GM19372 (cell line): Measurements from ENCODE around the gene ATP5PF.
"Not testable (repeated sequence)": the region's sequence is repeated elsewhere in the genome, so short reads cannot be mapped to it uniquely, and the experiment has no call there.

Experiments used
- ATAC-seq: cut with Tn5 transposase; IDR thresholded peaks from one replicate; pipeline ENCODE4 v1.9.1; 2021; ENCODE audit warnings: mild to moderate bottlenecking, low read depth, moderate library complexity; ENCODE audit not compliant: unreplicated experiment

Gene ATP5PF

GRCh38 chr21:25732091-25732760 lies 2.5 kb downstream of the ATP5PF start:
- ATAC-seq: no peak

DNA sequence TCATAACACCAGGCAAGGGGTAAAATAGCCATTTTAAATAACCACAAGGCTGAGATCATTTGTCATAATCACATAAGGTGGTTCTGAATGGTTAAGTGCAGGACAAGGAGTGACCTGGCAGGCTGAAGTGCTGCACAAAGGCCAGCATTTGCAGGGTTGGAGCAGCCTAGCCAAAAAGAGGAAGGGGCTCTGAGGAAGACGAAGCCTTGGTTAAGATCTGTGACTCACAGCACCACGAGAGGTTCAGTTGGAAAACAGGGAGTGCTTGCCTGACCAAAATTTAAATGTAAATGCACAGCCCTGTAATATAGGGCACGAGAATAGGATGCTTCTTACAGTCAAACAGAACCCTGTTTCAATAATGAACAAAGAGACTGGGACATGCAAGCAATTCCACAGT lies 12.1 kb downstream of the ATP5PF start:
- no peak for ATAC-seq

DNA sequence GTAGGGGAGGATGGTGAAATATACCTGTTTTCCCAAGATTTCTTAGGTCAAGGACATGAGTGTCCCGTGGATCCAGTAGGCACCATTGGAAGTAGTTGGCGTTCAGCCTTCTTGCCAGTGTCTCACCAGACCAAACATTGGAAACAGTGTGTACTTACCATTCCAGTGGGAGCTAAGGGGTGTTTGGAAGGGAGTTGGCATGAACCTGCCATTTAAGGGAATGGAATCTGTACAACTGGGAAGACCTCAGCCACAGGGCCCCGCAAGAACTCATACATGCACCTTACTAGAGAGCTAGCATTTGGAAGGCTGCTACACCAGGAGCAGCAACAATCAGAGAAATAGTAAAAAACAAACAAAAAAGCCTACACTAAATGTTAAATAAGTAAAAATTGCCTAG lies 12.7 kb downstream of the ATP5PF start:
- ATAC-seq: no peak

DNA sequence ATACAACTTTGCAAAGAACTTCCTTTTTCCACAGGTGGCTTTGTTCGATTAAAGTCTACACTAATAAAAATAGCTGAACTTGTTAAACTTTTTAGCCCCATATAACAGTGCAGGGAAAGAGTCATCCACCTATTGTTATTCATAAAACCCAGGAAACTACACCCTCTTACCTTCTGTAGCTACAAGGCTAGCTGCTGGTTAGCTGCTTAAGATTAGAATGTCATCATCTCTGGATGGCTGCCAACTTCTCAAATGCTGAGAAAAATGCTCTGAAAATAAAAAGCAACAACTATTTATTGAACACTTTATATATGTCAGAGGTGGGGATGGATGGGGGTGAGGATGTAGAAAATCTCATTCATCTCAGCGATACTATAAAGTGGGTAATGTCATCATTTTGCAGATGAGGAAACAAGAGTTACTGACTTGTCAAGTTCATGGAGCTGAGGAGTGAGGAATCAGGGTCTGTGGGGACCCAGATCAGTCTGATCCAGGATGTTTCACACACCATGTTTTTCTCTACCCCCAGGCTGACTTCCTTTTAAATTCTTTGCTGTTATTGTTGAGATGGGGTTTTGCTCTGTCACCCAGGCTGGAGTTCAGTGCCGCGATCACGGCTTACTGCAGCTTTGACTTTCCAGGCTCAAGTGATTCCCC lies 17.1 kb downstream of the ATP5PF start:
- no peak for ATAC-seq

GRCh38 chr21:25714066-25714465 lies 20.6 kb downstream of the ATP5PF start:
- ATAC-seq: not testable (repeated sequence)

GRCh38 chr21:25710550-25710949 lies 24.2 kb downstream of the ATP5PF start:
- ATAC-seq: no peak

DNA sequence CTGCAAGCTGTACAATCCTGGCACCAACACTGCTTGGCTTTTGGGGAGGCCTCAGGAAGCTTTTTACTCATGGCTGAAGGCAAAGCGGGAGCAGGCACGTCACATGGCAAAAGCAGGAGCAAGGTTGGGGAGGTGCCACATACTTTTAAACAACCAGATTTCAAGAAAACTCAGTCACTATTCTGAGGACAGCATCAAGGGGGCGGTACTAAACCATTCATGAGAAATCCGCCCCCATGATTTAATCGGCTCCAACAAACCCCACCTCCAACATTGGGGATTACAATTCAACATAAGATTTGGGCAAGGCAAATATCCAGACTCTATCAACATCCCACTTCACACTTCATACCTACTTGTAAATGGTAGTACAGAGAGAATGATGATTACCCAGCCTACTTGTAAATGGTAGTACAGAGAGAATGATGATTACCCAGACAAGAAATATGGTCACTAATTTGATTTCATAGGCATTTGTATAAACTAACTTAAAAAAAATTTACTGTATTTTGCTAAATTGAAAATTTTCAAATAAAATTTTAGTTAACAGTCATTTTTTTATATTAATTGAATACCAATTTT lies 24.9 kb downstream of the ATP5PF start:
- no peak for ATAC-seq

- ATAC-seq: no peak
These were observed 26.1 kb downstream of the ATP5PF start for GRCh38 chr21:25708467-25709065.

DNA sequence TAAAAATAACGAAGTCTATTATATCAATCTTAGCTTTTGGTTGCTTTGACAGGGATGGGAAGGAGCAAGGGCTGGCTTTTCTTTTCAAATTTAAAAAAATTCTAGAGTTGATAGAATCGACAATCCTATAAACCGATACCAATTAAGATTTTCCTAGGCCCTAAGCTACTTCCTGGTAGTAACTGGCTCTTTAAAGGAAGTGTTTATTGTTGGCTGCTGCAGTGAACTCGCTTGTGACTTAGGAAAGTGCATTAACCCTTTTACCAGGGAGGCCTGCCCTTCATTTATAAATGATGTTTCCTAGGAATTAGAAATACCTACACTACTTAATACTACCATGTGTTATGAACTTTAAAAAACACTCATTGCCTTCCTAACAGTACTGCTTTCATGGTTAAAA lies 33.2 kb downstream of the ATP5PF start:
- ATAC-seq: no peak

GRCh38 chr21:25700741-25701140 lies 34.0 kb downstream of the ATP5PF start:
- ATAC-seq: no peak

DNA sequence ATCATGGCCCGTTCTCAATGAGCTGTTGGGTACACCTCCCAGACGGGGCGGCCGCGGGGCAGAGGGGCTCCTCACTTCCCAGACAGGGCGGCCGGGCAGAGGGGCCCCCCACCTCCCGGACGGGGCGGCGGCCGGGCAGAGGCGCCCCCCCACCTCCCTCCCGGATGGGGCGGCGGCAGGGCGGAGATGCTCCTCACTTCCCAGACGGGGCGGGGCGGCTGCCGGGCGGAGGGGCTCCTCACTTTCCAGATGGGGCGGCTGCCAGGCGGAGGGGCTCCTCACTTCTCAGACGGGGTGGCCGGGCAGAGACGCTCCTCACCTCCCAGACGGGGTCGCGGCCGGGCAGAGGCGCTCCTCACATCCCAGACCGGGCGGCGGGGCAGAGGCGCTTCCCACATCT lies 39.2 kb downstream of the ATP5PF start:
- ATAC-seq: not testable (repeated sequence)

- no peak for ATAC-seq
These were observed 42.7 kb downstream of the ATP5PF start for GRCh38 chr21:25691976-25692375.

DNA sequence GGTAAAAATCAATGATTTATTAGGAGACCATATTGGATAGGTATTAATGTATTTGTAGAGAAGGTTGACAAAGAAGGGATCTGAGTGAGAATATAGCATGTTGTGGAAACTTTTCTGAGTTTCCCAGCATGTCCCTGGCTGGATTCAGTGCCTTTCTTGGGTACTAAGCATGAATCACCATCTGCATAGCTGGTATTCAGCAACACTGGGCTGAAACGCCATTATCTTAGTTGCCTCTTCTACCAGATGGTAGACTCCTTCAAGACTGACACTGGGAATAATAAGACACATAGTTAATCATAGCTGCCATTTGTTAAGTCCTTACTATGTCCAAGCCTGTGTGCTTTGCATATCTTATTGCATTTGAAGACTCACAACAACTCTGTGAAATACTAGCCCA lies 45.5 kb downstream of the ATP5PF start:
- no peak for ATAC-seq

GRCh38 chr21:25688275-25689155 lies 46.2 kb downstream of the ATP5PF start:
- ATAC-seq: no peak

- no peak for ATAC-seq
These were observed 46.9 kb downstream of the ATP5PF start for GRCh38 chr21:25687787-25688186.

DNA sequence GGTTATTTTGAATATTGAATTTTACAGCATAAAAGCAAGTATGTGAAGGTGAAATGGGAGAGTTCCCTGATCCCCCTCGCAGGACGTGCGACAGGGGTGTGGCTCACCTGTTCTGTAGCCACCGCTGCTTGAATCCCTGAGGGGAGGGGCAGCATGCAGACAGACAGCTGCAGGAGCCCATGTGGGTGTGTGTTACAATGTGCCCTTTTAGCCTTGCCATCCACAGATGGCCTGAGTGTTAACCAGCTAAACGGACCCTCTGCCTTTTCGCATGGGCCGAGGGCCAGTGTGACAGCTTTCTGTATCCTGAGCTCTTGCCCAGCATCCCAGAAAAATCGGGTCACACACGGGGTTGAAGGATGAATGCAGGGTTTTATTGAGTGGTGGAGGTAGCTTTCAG lies 52.3 kb downstream of the ATP5PF start:
- no peak for ATAC-seq

GRCh38 chr21:25676451-25676850 lies 58.3 kb downstream of the ATP5PF start:
- no peak for ATAC-seq
